ENCODE results near the gene NIT2. TPM values are rescaled to one million over a fixed set of nuclear protein-coding genes. Genes with fewer than 3 reads are reported as not detected.
"Not testable (repeated sequence)": the region's sequence is repeated elsewhere in the genome, so short reads cannot be mapped to it uniquely, and the experiment has no call there.

NIT2 gene
- total and polyA plus RNA-seq, 9 donors: 13.5 to 45.2 (median 34.8) TPM

GRCh38 chr3:100338911-100339310, 4.4 kb downstream of the NIT2 start:
- H3K27me3 ChIP-seq: no peaks in the 10 kb centered on the region
- DNase-seq: no peak
- H3K9me3 ChIP-seq: no peaks in the 10 kb centered on the region
- peaks cover 6% of the 10 kb centered on the region for H3K4me1 ChIP-seq (ENCODE audit: insufficient read depth)
- intact Hi-C loops (cut with DNase I): no loop called here
- WGBS, 3 donors: 83 to 93% (median 90%) methylated on average over 10 of the region's 10 CpGs
- no peaks in the 10 kb centered on the region for H3K36me3 ChIP-seq
- TF ChIP-seq CTCF (IDR thresholded peaks at IDR 0.05) (no peak), POLR2A (IDR thresholded peaks at IDR 0.05) (no peak), EP300 (IDR thresholded peaks at IDR 0.05) (no peak)
- no peak overlapping the region for H3K27ac ChIP-seq
- H3K4me3 ChIP-seq: no peak overlapping the region

DNA sequence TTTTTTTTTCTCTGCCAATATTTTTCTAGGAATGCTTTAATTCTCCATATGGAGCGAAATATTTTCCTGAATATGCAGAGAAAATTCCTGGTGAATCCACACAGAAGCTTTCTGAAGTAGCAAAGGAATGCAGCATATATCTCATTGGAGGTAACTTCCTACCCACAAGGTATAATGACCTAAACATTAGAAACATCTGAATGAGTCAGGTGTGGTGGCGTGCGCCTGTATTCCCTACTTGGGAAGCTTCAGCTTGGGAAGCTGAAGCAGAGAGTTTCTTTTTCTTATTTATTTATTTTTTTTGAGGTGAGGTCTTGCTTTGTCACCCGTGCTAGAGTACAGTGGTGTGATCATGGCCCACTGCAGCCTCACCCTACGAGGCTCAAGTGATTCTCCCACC, 5.2 kb downstream of the NIT2 start:
- no peak for DNase-seq
- no peak overlapping the region for H3K27ac ChIP-seq
- TF ChIP-seq EP300 (IDR thresholded peaks at IDR 0.05) (no peak), CTCF (IDR thresholded peaks at IDR 0.05) (no peak)
- WGBS, 3 donors: 93 to 95% (median 94%) methylated on average over 5 of the region's 5 CpGs
- no peaks in the 10 kb centered on the region for H3K36me3 ChIP-seq
- intact Hi-C loops (cut with DNase I): no loop called here
- H3K27me3 ChIP-seq: no peaks in the 10 kb centered on the region
- H3K4me1 ChIP-seq (ENCODE audit: insufficient read depth): peaks cover 4% of the 10 kb centered on the region
- no peak overlapping the region for H3K4me3 ChIP-seq
- H3K9me3 ChIP-seq: no peaks in the 10 kb centered on the region

- intact Hi-C loops (cut with DNase I): no loop called here
- no peak overlapping the region for H3K4me3 ChIP-seq
- no peak for TF ChIP-seq EP300 (IDR thresholded peaks at IDR 0.05)
- no peak for TF ChIP-seq POLR2A (IDR thresholded peaks at IDR 0.05)
- no peak for TF ChIP-seq CTCF (IDR thresholded peaks at IDR 0.05)
- 96 to 100% (median 97%) methylated on average over 1 of the region's 1 CpG for WGBS, 3 donors
- H3K36me3 ChIP-seq: no peaks in the 10 kb centered on the region
- H3K27me3 ChIP-seq: no peaks in the 10 kb centered on the region
- no peaks in the 10 kb centered on the region for H3K9me3 ChIP-seq
- no peak for DNase-seq
- peaks cover 2% of the 10 kb centered on the region for H3K4me1 ChIP-seq (ENCODE audit: insufficient read depth)
- H3K27ac ChIP-seq: no peak overlapping the region
Measured at GRCh38 chr3:100340527-100340926, 6.0 kb downstream of the NIT2 start.

DNA sequence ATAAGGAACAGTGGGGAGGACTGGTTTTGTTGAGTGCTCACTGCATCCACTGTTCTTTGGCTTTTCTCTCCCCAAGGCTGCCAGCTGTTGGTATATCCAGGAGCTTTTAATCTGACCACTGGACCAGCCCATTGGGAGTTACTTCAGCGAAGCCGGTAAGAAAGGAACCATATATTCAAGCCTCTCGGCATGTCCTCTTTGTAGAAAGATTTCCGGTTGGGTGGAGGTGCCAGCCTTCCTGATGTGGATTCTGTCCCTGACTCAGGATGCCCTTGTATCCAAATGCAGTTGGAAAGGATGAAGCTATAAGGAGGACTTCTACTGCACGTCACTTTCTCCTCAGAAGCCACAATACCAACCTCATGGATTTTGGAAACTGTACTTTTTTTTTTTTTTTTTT, 14.2 kb downstream of the NIT2 start:
- no peaks in the 10 kb centered on the region for H3K9me3 ChIP-seq
- 89 to 94% (median 92%) methylated on average over 5 of the region's 5 CpGs for WGBS, 3 donors
- no peak overlapping the region for H3K4me3 ChIP-seq
- intact Hi-C loops (cut with DNase I): no loop called here
- no peak for DNase-seq
- H3K36me3 ChIP-seq: no peaks in the 10 kb centered on the region
- no peak for TF ChIP-seq CTCF (IDR thresholded peaks at IDR 0.05)
- no peak for TF ChIP-seq POLR2A (IDR thresholded peaks at IDR 0.05)
- TF ChIP-seq EP300 (IDR thresholded peaks at IDR 0.05): no peak
- no peak overlapping the region for H3K27ac ChIP-seq
- no peaks in the 10 kb centered on the region for H3K4me1 ChIP-seq (ENCODE audit: insufficient read depth)
- no peaks in the 10 kb centered on the region for H3K27me3 ChIP-seq

GRCh38 chr3:100351770-100352169, 17.2 kb downstream of the NIT2 start:
- H3K4me3 ChIP-seq; H3K27ac ChIP-seq; DNase-seq; H3K4me1 ChIP-seq (ENCODE audit: insufficient read depth); H3K27me3 ChIP-seq; intact Hi-C loops (cut with DNase I); H3K36me3 ChIP-seq; H3K9me3 ChIP-seq: not testable (repeated sequence)
- 73 to 100% (median 94%) methylated on average over 1 to 2 of the region's 2 CpGs for WGBS, 3 donors
